H9 (cell line): ENCODE data around the gene SLC25A26. TPM values are rescaled to one million over a fixed set of nuclear protein-coding genes. Genes with fewer than 3 reads are reported as not detected.

ENCODE experiments used
- DNase-seq: peaks from one replicate; pipeline ENCODE4 v3.0.0-alpha.2; 2017
- H2AFZ ChIP-seq: one replicate; pipeline ENCODE4 v1.6.1; 2013; ENCODE audit warnings: mild to moderate bottlenecking, low read length, control low read depth, moderate library complexity
- H2AK5ac ChIP-seq: 2 replicates; pipeline ENCODE4 v1.6.1; 2013; ENCODE audit warnings: low read length, control low read depth, mixed read lengths; ENCODE audit not compliant: insufficient read length
- H2BK120ac ChIP-seq: one replicate; pipeline ENCODE4 v1.6.1; 2013; ENCODE audit warnings: low read depth, mild to moderate bottlenecking, low read length, control low read depth, inconsistent platforms; ENCODE audit not compliant: poor library complexity, severe bottlenecking
- H2BK12ac ChIP-seq: 2 replicates; pipeline ENCODE4 v1.6.1; 2013; ENCODE audit warnings: low read length, control low read depth, mixed read lengths, low read depth; ENCODE audit not compliant: insufficient read length
- H2BK15ac ChIP-seq: 2 replicates; pipeline ENCODE4 v1.6.1; 2013; ENCODE audit warnings: low read depth, low read length, control low read depth
- H2BK20ac ChIP-seq: one replicate; pipeline ENCODE4 v1.6.1; 2013; ENCODE audit warnings: low read depth, mild to moderate bottlenecking, low read length, control low read depth, inconsistent platforms; ENCODE audit not compliant: poor library complexity, severe bottlenecking
- H2BK5ac ChIP-seq: 2 replicates; pipeline ENCODE4 v1.6.1; 2013; ENCODE audit warnings: low read length, control low read depth, mixed read lengths; ENCODE audit not compliant: insufficient read length
- H3K14ac ChIP-seq: 2 replicates; pipeline ENCODE4 v1.6.1; 2013; ENCODE audit warnings: low read length, control low read depth; ENCODE audit not compliant: insufficient read depth
- H3K18ac ChIP-seq: 2 replicates; pipeline ENCODE4 v1.6.1; 2013; ENCODE audit warnings: low read depth, mild to moderate bottlenecking, mixed read lengths, low read length, control low read depth; ENCODE audit not compliant: insufficient read length
- H3K23ac ChIP-seq: 2 replicates; pipeline ENCODE4 v1.6.1; 2013; ENCODE audit warnings: low read length, control low read depth, mixed read lengths, low read depth; ENCODE audit not compliant: insufficient read length
- H3K23me2 ChIP-seq: 2 replicates; pipeline ENCODE4 v1.6.1; 2013; ENCODE audit warnings: low read depth, mild to moderate bottlenecking, mixed read lengths, low read length, control low read depth; ENCODE audit not compliant: insufficient read length, poor library complexity, severe bottlenecking
- H3K27ac ChIP-seq: 2 replicates; pipeline ENCODE4 v1.5.1; 2013; ENCODE audit warnings: low read length, control low read depth, mixed read lengths, low read depth; ENCODE audit not compliant: insufficient read length
- H3K27me3 ChIP-seq: 2 replicates; pipeline ENCODE4 v1.6.1; 2013; ENCODE audit warnings: low read length, control low read depth, inconsistent platforms; ENCODE audit not compliant: insufficient read depth
- H3K4ac ChIP-seq: 2 replicates; pipeline ENCODE4 v1.6.1; 2013; ENCODE audit warnings: low read depth, mild to moderate bottlenecking, control low read depth, inconsistent platforms, low read length, moderate library complexity
- H3K4me1 ChIP-seq: 2 replicates; pipeline ENCODE4 v1.6.1; 2013; ENCODE audit warnings: low read length, control low read depth, inconsistent platforms; ENCODE audit not compliant: insufficient read depth
- H3K4me2 ChIP-seq: 2 replicates; pipeline ENCODE4 v1.6.1; 2013; ENCODE audit warnings: low read length, control low read depth, mixed read lengths; ENCODE audit not compliant: insufficient read length, insufficient read depth
- H3K56ac ChIP-seq: 2 replicates; pipeline ENCODE4 v1.6.1; 2013; ENCODE audit warnings: low read depth, mild to moderate bottlenecking, mixed read lengths, low read length, control low read depth; ENCODE audit not compliant: insufficient read length
- H3K79me1 ChIP-seq: 2 replicates; pipeline ENCODE4 v1.6.1; 2013; ENCODE audit warnings: low read depth, mild to moderate bottlenecking, moderate library complexity, low read length, control low read depth, inconsistent platforms; ENCODE audit not compliant: insufficient read depth, poor library complexity, severe bottlenecking
- H3K79me2 ChIP-seq: 2 replicates; pipeline ENCODE4 v1.6.1; 2013; ENCODE audit warnings: low read length, control low read depth, inconsistent platforms; ENCODE audit not compliant: insufficient read depth
- H3K9ac ChIP-seq: 2 replicates; pipeline ENCODE4 v1.6.1; 2013; ENCODE audit warnings: low read length, control low read depth, mixed read lengths; ENCODE audit not compliant: insufficient read length; ENCODE audit errors: extremely low read depth
- H3K9me3 ChIP-seq: one replicate; pipeline ENCODE4 v1.6.1; 2013; ENCODE audit warnings: low read depth, low read length, inconsistent platforms; ENCODE audit not compliant: control insufficient read depth
- H3T11ph ChIP-seq: one replicate; pipeline ENCODE4 v1.6.1; 2013; ENCODE audit warnings: mild to moderate bottlenecking, low read length, control low read depth, inconsistent platforms
- H4K20me1 ChIP-seq: one replicate; pipeline ENCODE4 v1.6.1; 2013; ENCODE audit not compliant: control insufficient read depth, insufficient read length, insufficient read depth
- H4K5ac ChIP-seq: 2 replicates; pipeline ENCODE4 v1.6.1; 2013; ENCODE audit warnings: low read depth, mild to moderate bottlenecking, mixed read lengths, low read length, control low read depth; ENCODE audit not compliant: insufficient read length
- H4K8ac ChIP-seq: replicated peaks from 2 replicates; pipeline ENCODE4 v1.6.1; 2013; ENCODE audit warnings: low read length, control low read depth, mixed read lengths, low read depth; ENCODE audit not compliant: insufficient read length
- H4K91ac ChIP-seq: 2 replicates; pipeline ENCODE4 v1.6.1; 2013; ENCODE audit warnings: low read depth, mild to moderate bottlenecking, moderate library complexity, mixed read lengths, low read length, control low read depth; ENCODE audit not compliant: insufficient read length
- H3K27ac Mint-ChIP-seq, 3 experiments: 2 replicates in 2 of 3; 3 replicates in 1 of 3; pipeline ENCODE4 v1.8.0; 2020 to 2021; ENCODE audit warnings: mixed read lengths in 3 of 3, mild to moderate bottlenecking in 1 of 3, moderate library complexity in 1 of 3
- H3K27me3 Mint-ChIP-seq: 2 replicates; pipeline ENCODE4 v1.8.0; 2021; ENCODE audit warnings: low read depth, mild to moderate bottlenecking, moderate library complexity, mixed read lengths
- H3K36me3 Mint-ChIP-seq, 3 experiments: 2 replicates in 2 of 3; 3 replicates in 1 of 3; pipeline ENCODE4 v1.8.0; 2020 to 2021; ENCODE audit warnings: low read depth in 3 of 3, mixed read lengths in 3 of 3; ENCODE audit not compliant: insufficient read depth in 1 of 3
- H3K4me1 Mint-ChIP-seq, 2 experiments: 2 replicates each; pipeline ENCODE4 v1.8.0; 2020; ENCODE audit warnings: mixed read lengths in 2 of 2
- H3K4me3 Mint-ChIP-seq, 2 experiments: 2 replicates in 1 of 2; 3 replicates in 1 of 2; pipeline ENCODE4 v1.8.0; 2020 to 2021; ENCODE audit warnings: mild to moderate bottlenecking in 2 of 2, mixed read lengths in 2 of 2, moderate library complexity in 1 of 2
- H3K9me3 Mint-ChIP-seq, 2 experiments: 2 replicates in 1 of 2; 3 replicates in 1 of 2; pipeline ENCODE4 v1.8.0; 2020; ENCODE audit warnings: mild to moderate bottlenecking in 2 of 2, mixed read lengths in 2 of 2, moderate library complexity in 1 of 2
- CTCF ChIP-seq: fragments of 200-600 bp; sonication (generic); conservative IDR thresholded peaks from 3 replicates; pipeline ENCODE4 v1.8.0; 2021; ENCODE audit warnings: antibody characterized with exemption, mild to moderate bottlenecking
- WGBS: extraction: QIAGEN DNeasy Blood & Tissue Kit; methylation state at CpG from one replicate; pipeline ENCODE4 v1.1.7; 2013; ENCODE audit warnings: missing lambda C conversion rate, low lambda C conversion rate, mixed read lengths; ENCODE audit not compliant: insufficient read length; ENCODE audit errors: extremely low coverage; 5-methylcytosine and 5-hydroxymethylcytosine counted together
- total RNA-seq: library from RNA; stranded (reverse); gene quantifications from 2 replicates; pipeline ENCODE4 v1.2.1, GENCODE V29; 2021

Gene SLC25A26
- total RNA-seq, 1 experiment from 2014 or later = 30.2 TPM

- WGBS = no CpG with 5 or more reads among the region's 13 CpGs
Measured at GRCh38 chr3:66403323-66403990, 182.7 kb downstream of the SLC25A26 start.

More at GRCh38 chr3:66403323-66403990, 182.7 kb downstream of the SLC25A26 start:
- no peak overlapping the region for H3K23ac ChIP-seq
- H4K5ac ChIP-seq = no peak overlapping the region
- no peak overlapping the region for H2AFZ ChIP-seq
- no peak overlapping the region; the same call in 1 of the 2 replicates for H3K14ac ChIP-seq
- Mint-ChIP-seq H3K4me3 (no peak overlapping the region), H3K4me1 (peaks cover 34 to 38% of the 10 kb centered on the region in 2 experiments), H3K27me3 (no peaks in the 10 kb centered on the region; the same call in 1 of the 2 replicates), H3K27ac (peak overlapping the region; percentile 74 to 90 (median 74); a peak in 5 of 7 replicates), H3K9me3 (no peaks in the 10 kb centered on the region), H3K36me3 (peaks cover 58 to 90% (median 86%) of the 10 kb centered on the region in 3 experiments; a peak in 6 of 7 replicates)
- H3K4me2 ChIP-seq = no peak overlapping the region
- H3K18ac ChIP-seq = no peak overlapping the region
- no peak overlapping the region for H2BK5ac ChIP-seq
- H3K27ac ChIP-seq = no peak overlapping the region
- no peak overlapping the region for H2BK15ac ChIP-seq
- no peak overlapping the region for H3K4ac ChIP-seq
- H2BK120ac ChIP-seq = no peak overlapping the region
- no peak for DNase-seq
- H3K23me2 ChIP-seq = no peaks in the 10 kb centered on the region
- no peak overlapping the region for H3K56ac ChIP-seq
- no peak overlapping the region for H4K91ac ChIP-seq
- H2BK20ac ChIP-seq = no peak overlapping the region
- no peaks in the 10 kb centered on the region for H3K27me3 ChIP-seq
- H2AK5ac ChIP-seq = no peak overlapping the region
- no peak overlapping the region for H4K8ac ChIP-seq
- H3T11ph ChIP-seq = no peak overlapping the region
- H4K20me1 ChIP-seq = no peaks in the 10 kb centered on the region
- no peaks in the 10 kb centered on the region for H3K9me3 ChIP-seq
- H3K9ac ChIP-seq = no peak overlapping the region
- no peaks in the 10 kb centered on the region; the same call in 1 of the 2 replicates for H3K79me2 ChIP-seq
- H3K79me1 ChIP-seq = peaks cover 5% of the 10 kb centered on the region
- no peak for TF ChIP-seq CTCF
- H3K4me1 ChIP-seq = no peaks in the 10 kb centered on the region
- no peak overlapping the region for H2BK12ac ChIP-seq
